OCI-LY1 (cell line): ENCODE measurements around the gene IARS2.
"Not testable (repeated sequence)": the region's sequence is repeated elsewhere in the genome, so short reads cannot be mapped to it uniquely, and the experiment has no call there.

Experiments
- H2AFZ ChIP-seq: fragments of 200-600 bp; sonication (generic), shearing (Covaris generic); 2 replicates; pipeline ENCODE4 v1.6.0; 2014; ENCODE audit warnings: antibody characterized with exemption, mild to moderate bottlenecking, low read length
- H3F3A ChIP-seq: fragments of 200-600 bp; sonication (generic), shearing (Covaris generic); 2 replicates; pipeline ENCODE4 v1.6.0; 2014; ENCODE audit warnings: mild to moderate bottlenecking, antibody characterized with exemption, low read length, moderate library complexity; ENCODE audit not compliant: insufficient read depth
- H3K27ac ChIP-seq: fragments of 200-600 bp; sonication (generic); 2 replicates; pipeline ENCODE4 v1.5.1; 2014; ENCODE audit warnings: low read length, mixed run types, mild to moderate bottlenecking, low read depth; ENCODE audit not compliant: poor library complexity, severe bottlenecking
- H3K27me3 ChIP-seq: fragments of 200-600 bp; sonication (generic); 2 replicates; pipeline ENCODE4 v1.6.0; 2014; ENCODE audit warnings: antibody characterized with exemption, mild to moderate bottlenecking, low read length, moderate library complexity; ENCODE audit not compliant: insufficient read depth
- H3K36me3 ChIP-seq: fragments of 200-600 bp; sonication (generic); 2 replicates; pipeline ENCODE4 v1.6.1; 2014; ENCODE audit warnings: mild to moderate bottlenecking, antibody characterized with exemption, low read length, moderate library complexity, mixed read lengths; ENCODE audit not compliant: insufficient read depth
- H3K4me1 ChIP-seq: fragments of 200-600 bp; sonication (generic); 2 replicates; pipeline ENCODE4 v1.5.1; 2014; ENCODE audit warnings: mild to moderate bottlenecking, low read length, moderate library complexity; ENCODE audit not compliant: insufficient read depth, severe bottlenecking
- H3K4me2 ChIP-seq: fragments of 200-600 bp; sonication (generic), shearing (Covaris generic); 2 replicates; pipeline ENCODE4 v1.6.1; 2014; ENCODE audit warnings: low read length
- H3K4me3 ChIP-seq: fragments of 200-600 bp; sonication (generic); 2 replicates; pipeline ENCODE4 v1.5.1; 2014; ENCODE audit warnings: low read length, low read depth, mild to moderate bottlenecking, mixed read lengths; ENCODE audit not compliant: poor library complexity, severe bottlenecking
- H3K79me2 ChIP-seq: fragments of 200-600 bp; shearing (Covaris generic); 2 replicates; pipeline ENCODE4 v1.6.1; 2016; ENCODE audit warnings: mixed run types, low read length, mixed read lengths; ENCODE audit not compliant: insufficient read depth
- H3K9ac ChIP-seq: fragments of 200-600 bp; sonication (generic), shearing (Covaris generic); 2 replicates; pipeline ENCODE4 v1.6.1; 2014; ENCODE audit warnings: mild to moderate bottlenecking, low read length, mixed read lengths
- H3K9me2 ChIP-seq: fragments of 200-600 bp; sonication (generic), shearing (Covaris generic); 2 replicates; pipeline ENCODE4 v1.6.1; 2014; ENCODE audit warnings: low read depth, mild to moderate bottlenecking, low read length, mixed read lengths
- H3K9me3 ChIP-seq: fragments of 200-600 bp; shearing (Covaris generic); 2 replicates; pipeline ENCODE4 v1.6.1; 2014; ENCODE audit warnings: low read length, mixed read lengths
- H4K20me1 ChIP-seq: fragments of 200-600 bp; sonication (generic), shearing (Covaris generic); 2 replicates; pipeline ENCODE4 v1.6.0; 2016; ENCODE audit warnings: mild to moderate bottlenecking, low read length; ENCODE audit not compliant: insufficient read depth
- EZH2 ChIP-seq: fragments of 200-600 bp; sonication (generic), shearing (Covaris generic); IDR thresholded peaks from 2 replicates; pipeline ENCODE4 v1.8.0; 2017; ENCODE audit warnings: borderline replicate concordance, mixed run types, mild to moderate bottlenecking, antibody characterized with exemption, low read length, moderate library complexity, mixed read lengths
- TF ChIP-seq, protein P1 (sequence below): fragments of 200-600 bp; sonication (generic), shearing (Covaris generic); IDR thresholded peaks from 2 replicates; pipeline ENCODE4 v1.5.1; 2017; ENCODE audit warnings: mild to moderate bottlenecking, antibody characterized with exemption, low read length, moderate library complexity, mixed read lengths

Gene IARS2

DNA sequence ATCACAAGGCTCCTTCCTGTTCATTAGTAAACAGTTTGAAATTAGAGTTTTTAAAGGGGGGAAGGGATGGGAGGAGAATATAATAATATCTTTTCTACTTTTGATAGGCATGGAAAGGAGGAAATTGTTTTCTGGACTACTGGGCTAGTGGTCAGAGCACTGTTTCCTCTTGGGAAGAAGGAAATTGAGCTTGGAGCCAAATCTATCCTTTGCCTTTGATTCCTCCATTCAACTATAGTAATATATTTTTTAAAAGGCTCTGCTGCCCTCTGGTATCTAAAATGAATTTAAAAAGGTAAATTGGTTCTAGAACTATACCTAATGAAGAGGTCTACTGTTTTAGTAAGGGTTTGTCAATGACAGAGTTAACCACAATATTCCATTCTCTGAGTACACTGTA, 5.9 kb downstream of the IARS2 start:
- peaks cover 10% of the 10 kb centered on the region for H3K4me1 ChIP-seq
- no peak overlapping the region for H3K4me3 ChIP-seq
- H2AFZ ChIP-seq = no peak overlapping the region
- peaks cover 13% of the 10 kb centered on the region; the same call in 1 of the 2 replicates for H3F3A ChIP-seq
- no peak overlapping the region for H3K27ac ChIP-seq
- H4K20me1 ChIP-seq = no peaks in the 10 kb centered on the region
- H3K9me2 ChIP-seq = no peaks in the 10 kb centered on the region
- no peak overlapping the region for H3K4me2 ChIP-seq
- H3K79me2 ChIP-seq = no peaks in the 10 kb centered on the region
- no peak overlapping the region for H3K9ac ChIP-seq
- no peaks in the 10 kb centered on the region for H3K27me3 ChIP-seq
- H3K36me3 ChIP-seq = peaks cover 75% of the 10 kb centered on the region
- no peak for TF ChIP-seq EZH2
- TF ChIP-seq, protein P1, sequence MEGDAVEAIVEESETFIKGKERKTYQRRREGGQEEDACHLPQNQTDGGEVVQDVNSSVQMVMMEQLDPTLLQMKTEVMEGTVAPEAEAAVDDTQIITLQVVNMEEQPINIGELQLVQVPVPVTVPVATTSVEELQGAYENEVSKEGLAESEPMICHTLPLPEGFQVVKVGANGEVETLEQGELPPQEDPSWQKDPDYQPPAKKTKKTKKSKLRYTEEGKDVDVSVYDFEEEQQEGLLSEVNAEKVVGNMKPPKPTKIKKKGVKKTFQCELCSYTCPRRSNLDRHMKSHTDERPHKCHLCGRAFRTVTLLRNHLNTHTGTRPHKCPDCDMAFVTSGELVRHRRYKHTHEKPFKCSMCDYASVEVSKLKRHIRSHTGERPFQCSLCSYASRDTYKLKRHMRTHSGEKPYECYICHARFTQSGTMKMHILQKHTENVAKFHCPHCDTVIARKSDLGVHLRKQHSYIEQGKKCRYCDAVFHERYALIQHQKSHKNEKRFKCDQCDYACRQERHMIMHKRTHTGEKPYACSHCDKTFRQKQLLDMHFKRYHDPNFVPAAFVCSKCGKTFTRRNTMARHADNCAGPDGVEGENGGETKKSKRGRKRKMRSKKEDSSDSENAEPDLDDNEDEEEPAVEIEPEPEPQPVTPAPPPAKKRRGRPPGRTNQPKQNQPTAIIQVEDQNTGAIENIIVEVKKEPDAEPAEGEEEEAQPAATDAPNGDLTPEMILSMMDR = no peak
- no peaks in the 10 kb centered on the region for H3K9me3 ChIP-seq

DNA sequence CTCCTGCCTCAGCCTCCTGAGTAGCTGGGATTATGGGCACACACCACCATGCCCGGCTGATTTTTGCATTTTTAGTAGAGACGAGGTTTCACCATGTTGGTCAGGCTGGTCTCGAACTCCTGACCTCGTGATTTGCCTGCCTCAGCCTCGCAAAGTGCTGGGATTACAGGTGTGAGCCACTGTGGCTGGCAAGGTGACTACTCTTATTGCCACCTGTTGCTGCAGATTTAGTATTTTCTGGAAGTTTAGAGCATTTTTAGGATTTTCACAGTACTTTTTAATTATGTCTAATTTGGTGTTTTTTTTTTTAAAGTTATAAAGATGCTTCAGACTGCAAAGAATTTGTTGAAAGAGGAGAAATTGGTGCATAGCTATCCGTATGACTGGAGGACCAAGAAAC, 16.5 kb downstream of the IARS2 start:
- not testable (repeated sequence) for H3K9me2 ChIP-seq, H3K4me1 ChIP-seq, H3K79me2 ChIP-seq, H3K4me3 ChIP-seq, H3K9me3 ChIP-seq, H4K20me1 ChIP-seq, H3F3A ChIP-seq, H3K4me2 ChIP-seq, H3K27me3 ChIP-seq, H2AFZ ChIP-seq, H3K27ac ChIP-seq, H3K9ac ChIP-seq
- peaks cover 72% of the 10 kb centered on the region for H3K36me3 ChIP-seq

- not testable (repeated sequence) for H3K79me2 ChIP-seq, H4K20me1 ChIP-seq, H3F3A ChIP-seq, H3K4me1 ChIP-seq, H3K27me3 ChIP-seq, H3K9ac ChIP-seq, H2AFZ ChIP-seq, H3K4me3 ChIP-seq, H3K9me3 ChIP-seq, H3K4me2 ChIP-seq, H3K27ac ChIP-seq, H3K9me2 ChIP-seq
- peaks cover 68% of the 10 kb centered on the region for H3K36me3 ChIP-seq
Observed at GRCh38 chr1:220112600-220112999, 18.7 kb downstream of the IARS2 start.

DNA sequence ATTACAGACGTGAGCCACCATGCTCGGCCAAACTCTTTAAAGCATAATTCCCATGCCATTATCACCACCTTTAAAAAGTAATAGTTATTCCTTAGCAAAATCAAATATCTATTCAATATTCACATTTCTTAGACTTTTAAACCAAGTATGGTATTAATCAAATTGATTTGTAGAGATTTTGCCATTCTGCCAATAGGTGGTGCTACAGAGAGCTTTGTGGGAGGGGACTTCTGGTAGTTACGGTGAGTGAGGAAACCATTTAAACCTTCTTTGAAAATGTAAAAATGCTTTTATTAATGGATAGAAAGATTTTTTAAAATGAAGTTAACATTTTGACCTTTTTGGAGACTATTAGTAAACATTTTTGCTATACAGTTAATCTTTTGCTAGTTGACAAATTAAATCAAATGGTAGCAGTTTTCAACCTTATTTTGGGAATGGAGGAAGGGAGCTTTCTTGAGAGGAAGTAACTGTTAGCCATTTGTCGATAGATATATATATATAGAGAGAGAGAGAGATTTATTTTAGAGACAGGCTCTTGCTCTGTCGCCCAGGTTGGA, 19.3 kb downstream of the IARS2 start:
- Histone ChIP-seq H2AFZ (no peak overlapping the region), H3K4me2 (no peak overlapping the region), H3K9me3 (no peaks in the 10 kb centered on the region), H4K20me1 (no peaks in the 10 kb centered on the region), H3K36me3 (peaks cover 70% of the 10 kb centered on the region), H3F3A (no peaks in the 10 kb centered on the region), H3K27ac (no peak overlapping the region), H3K4me3 (no peak overlapping the region), H3K9ac (no peak overlapping the region), H3K9me2 (no peaks in the 10 kb centered on the region), H3K4me1 (no peaks in the 10 kb centered on the region), H3K27me3 (no peaks in the 10 kb centered on the region), H3K79me2 (no peaks in the 10 kb centered on the region)
- TF ChIP-seq, protein P1 = peak; percentile 66
- no peak for TF ChIP-seq EZH2
